ENCODE measurements around the gene WRNIP1. TPM values are rescaled to one million over a fixed set of nuclear protein-coding genes. Genes with fewer than 3 reads are reported as not detected.

Gene WRNIP1
- total and polyA plus RNA-seq, 9 of the 15 experiments (the other 6 are each of a cell fraction or from before 2014, with no cell fraction given) = 13.2 to 63.6 (median 48.6) TPM

DNA sequence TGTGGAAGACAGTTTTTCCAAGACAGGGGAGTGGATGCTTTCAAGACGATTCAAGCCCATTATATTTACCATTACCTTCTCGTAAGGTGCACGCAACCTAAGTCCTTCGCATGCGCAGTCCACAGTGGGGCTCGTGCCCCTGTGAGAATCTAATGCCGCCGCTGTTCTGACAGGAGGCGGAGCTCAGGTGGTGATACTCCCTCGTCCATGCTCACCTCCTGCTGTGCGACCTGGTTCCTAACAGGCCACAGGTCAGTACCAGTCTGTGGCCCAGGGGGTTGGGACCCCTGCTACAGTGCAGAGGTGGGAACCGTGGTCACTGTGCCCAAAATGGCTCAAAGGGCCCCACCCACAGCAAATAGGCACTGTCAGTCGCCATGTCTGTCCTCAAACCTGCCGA, 39.8 kb downstream of the WRNIP1 start (continued):
- TF ChIP-seq, protein P1, sequence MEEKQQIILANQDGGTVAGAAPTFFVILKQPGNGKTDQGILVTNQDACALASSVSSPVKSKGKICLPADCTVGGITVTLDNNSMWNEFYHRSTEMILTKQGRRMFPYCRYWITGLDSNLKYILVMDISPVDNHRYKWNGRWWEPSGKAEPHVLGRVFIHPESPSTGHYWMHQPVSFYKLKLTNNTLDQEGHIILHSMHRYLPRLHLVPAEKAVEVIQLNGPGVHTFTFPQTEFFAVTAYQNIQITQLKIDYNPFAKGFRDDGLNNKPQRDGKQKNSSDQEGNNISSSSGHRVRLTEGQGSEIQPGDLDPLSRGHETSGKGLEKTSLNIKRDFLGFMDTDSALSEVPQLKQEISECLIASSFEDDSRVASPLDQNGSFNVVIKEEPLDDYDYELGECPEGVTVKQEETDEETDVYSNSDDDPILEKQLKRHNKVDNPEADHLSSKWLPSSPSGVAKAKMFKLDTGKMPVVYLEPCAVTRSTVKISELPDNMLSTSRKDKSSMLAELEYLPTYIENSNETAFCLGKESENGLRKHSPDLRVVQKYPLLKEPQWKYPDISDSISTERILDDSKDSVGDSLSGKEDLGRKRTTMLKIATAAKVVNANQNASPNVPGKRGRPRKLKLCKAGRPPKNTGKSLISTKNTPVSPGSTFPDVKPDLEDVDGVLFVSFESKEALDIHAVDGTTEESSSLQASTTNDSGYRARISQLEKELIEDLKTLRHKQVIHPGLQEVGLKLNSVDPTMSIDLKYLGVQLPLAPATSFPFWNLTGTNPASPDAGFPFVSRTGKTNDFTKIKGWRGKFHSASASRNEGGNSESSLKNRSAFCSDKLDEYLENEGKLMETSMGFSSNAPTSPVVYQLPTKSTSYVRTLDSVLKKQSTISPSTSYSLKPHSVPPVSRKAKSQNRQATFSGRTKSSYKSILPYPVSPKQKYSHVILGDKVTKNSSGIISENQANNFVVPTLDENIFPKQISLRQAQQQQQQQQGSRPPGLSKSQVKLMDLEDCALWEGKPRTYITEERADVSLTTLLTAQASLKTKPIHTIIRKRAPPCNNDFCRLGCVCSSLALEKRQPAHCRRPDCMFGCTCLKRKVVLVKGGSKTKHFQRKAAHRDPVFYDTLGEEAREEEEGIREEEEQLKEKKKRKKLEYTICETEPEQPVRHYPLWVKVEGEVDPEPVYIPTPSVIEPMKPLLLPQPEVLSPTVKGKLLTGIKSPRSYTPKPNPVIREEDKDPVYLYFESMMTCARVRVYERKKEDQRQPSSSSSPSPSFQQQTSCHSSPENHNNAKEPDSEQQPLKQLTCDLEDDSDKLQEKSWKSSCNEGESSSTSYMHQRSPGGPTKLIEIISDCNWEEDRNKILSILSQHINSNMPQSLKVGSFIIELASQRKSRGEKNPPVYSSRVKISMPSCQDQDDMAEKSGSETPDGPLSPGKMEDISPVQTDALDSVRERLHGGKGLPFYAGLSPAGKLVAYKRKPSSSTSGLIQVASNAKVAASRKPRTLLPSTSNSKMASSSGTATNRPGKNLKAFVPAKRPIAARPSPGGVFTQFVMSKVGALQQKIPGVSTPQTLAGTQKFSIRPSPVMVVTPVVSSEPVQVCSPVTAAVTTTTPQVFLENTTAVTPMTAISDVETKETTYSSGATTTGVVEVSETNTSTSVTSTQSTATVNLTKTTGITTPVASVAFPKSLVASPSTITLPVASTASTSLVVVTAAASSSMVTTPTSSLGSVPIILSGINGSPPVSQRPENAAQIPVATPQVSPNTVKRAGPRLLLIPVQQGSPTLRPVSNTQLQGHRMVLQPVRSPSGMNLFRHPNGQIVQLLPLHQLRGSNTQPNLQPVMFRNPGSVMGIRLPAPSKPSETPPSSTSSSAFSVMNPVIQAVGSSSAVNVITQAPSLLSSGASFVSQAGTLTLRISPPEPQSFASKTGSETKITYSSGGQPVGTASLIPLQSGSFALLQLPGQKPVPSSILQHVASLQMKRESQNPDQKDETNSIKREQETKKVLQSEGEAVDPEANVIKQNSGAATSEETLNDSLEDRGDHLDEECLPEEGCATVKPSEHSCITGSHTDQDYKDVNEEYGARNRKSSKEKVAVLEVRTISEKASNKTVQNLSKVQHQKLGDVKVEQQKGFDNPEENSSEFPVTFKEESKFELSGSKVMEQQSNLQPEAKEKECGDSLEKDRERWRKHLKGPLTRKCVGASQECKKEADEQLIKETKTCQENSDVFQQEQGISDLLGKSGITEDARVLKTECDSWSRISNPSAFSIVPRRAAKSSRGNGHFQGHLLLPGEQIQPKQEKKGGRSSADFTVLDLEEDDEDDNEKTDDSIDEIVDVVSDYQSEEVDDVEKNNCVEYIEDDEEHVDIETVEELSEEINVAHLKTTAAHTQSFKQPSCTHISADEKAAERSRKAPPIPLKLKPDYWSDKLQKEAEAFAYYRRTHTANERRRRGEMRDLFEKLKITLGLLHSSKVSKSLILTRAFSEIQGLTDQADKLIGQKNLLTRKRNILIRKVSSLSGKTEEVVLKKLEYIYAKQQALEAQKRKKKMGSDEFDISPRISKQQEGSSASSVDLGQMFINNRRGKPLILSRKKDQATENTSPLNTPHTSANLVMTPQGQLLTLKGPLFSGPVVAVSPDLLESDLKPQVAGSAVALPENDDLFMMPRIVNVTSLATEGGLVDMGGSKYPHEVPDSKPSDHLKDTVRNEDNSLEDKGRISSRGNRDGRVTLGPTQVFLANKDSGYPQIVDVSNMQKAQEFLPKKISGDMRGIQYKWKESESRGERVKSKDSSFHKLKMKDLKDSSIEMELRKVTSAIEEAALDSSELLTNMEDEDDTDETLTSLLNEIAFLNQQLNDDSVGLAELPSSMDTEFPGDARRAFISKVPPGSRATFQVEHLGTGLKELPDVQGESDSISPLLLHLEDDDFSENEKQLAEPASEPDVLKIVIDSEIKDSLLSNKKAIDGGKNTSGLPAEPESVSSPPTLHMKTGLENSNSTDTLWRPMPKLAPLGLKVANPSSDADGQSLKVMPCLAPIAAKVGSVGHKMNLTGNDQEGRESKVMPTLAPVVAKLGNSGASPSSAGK (IDR thresholded peaks at IDR 0.05) = no peak
